ENCODE measurements around the gene PRPF19. TPM values are rescaled to one million over a fixed set of nuclear protein-coding genes. Genes with fewer than 3 reads are reported as not detected.

Gene PRPF19
- total and polyA plus RNA-seq, 9 of the 15 experiments (the other 6 are each of a cell fraction or from before 2014, with no cell fraction given): 9.4 to 212 (median 73.2) TPM

DNA sequence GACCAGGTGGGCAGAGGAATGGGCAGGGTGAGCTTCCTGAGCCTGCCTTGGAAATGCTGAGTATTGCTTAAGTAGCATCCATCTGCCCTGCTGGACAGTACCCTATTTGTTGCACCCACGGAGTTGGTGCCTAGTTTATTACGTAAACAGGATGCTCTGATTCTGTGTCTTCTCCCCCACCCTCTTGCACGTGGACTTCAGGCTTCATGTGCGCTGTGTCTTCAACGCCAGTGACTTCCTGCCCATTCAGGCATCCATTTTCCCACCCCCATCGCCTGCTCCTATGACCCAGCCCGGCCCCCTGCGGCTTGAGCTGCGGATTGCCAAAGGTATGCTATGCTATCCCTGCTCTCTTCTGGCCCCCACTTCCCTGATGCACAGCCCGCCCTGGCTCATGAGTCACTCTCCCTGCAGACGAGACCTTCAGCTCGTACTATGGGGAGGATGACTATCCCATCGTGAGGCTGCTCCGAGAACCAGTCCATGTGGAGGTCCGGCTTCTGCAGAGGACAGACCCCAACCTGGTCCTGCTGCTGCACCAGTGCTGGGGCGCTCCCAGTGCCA lies 33.3 kb downstream of the PRPF19 start (continued):
- TF ChIP-seq, protein P1, sequence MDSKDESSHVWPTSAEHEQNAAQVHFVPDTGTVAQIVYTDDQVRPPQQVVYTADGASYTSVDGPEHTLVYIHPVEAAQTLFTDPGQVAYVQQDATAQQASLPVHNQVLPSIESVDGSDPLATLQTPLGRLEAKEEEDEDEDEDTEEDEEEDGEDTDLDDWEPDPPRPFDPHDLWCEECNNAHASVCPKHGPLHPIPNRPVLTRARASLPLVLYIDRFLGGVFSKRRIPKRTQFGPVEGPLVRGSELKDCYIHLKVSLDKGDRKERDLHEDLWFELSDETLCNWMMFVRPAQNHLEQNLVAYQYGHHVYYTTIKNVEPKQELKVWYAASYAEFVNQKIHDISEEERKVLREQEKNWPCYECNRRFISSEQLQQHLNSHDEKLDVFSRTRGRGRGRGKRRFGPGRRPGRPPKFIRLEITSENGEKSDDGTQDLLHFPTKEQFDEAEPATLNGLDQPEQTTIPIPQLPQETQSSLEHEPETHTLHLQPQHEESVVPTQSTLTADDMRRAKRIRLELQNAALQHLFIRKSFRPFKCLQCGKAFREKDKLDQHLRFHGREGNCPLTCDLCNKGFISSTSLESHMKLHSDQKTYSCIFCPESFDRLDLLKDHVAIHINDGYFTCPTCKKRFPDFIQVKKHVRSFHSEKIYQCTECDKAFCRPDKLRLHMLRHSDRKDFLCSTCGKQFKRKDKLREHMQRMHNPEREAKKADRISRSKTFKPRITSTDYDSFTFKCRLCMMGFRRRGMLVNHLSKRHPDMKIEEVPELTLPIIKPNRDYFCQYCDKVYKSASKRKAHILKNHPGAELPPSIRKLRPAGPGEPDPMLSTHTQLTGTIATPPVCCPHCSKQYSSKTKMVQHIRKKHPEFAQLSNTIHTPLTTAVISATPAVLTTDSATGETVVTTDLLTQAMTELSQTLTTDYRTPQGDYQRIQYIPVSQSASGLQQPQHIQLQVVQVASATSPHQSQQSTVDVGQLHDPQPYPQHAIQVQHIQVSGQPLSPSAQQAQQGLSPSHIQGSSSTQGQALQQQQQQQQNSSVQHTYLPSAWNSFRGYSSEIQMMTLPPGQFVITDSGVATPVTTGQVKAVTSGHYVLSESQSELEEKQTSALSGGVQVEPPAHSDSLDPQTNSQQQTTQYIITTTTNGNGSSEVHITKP (IDR thresholded peaks at IDR 0.05; ENCODE audit: partially characterized antibody): peak; percentile 74
- TF ChIP-seq FOSL1 (tag; conservative IDR thresholded peaks at IDR 0.05) (0 out of 2 replicates have a peak, but pooled peaks have one; percentile 21), ZNF316 (IDR thresholded peaks at IDR 0.05) (peak; percentile 36), POLR2G (IDR thresholded peaks at IDR 0.05; ENCODE audit: low read depth, low read length) (0 out of 2 replicates have a peak, but pooled peaks have one; percentile 14)

- Histone ChIP-seq H3K27ac (ENCODE audit: extremely low read depth, low read depth, low read length) (no peak overlapping the region), H4K20me1 (replicated peaks; ENCODE audit: control insufficient read depth, insufficient read depth, low read length) (no peaks in the 10 kb centered on the region; the same call in 1 of the 2 replicates), H3K9me1 (ENCODE audit: control insufficient read depth, insufficient read depth, low read length) (peaks cover 3% of the 10 kb centered on the region), H3K4me2 (ENCODE audit: insufficient read depth, low read length) (no peak overlapping the region), H3K79me2 (ENCODE audit: control insufficient read depth, insufficient read depth, low read length) (no peaks in the 10 kb centered on the region), H3K36me3 (ENCODE audit: control insufficient read depth, insufficient read depth, low read length) (no peaks in the 10 kb centered on the region), H2AFZ (ENCODE audit: low read depth, low read length) (no peak overlapping the region), H3K4me1 (replicated peaks in 1 of 2; ENCODE audit: control insufficient read depth in 2 of 2, insufficient read depth in 2 of 2, low read length in 2 of 2) (peaks cover 6 to 25% of the 10 kb centered on the region in 2 experiments; a peak in 4 of 5 replicates), H3K9ac (ENCODE audit: insufficient read depth in 1 of 2, low read depth in 2 of 2, low read length in 2 of 2) (peak overlapping the region in 1 of 2 experiments; percentile 6; a peak in 1 of 4 replicates), H3K27me3 (ENCODE audit: control insufficient read depth in 2 of 2, insufficient read depth in 2 of 2, low read length in 2 of 2) (no peaks in the 10 kb centered on the region), H3K9me3 (replicated peaks; ENCODE audit: control insufficient read depth, insufficient read depth, low read depth, low read length) (no peaks in the 10 kb centered on the region), H3K4me3 (no peak overlapping the region)
- ChIA-PET CTCF (ENCODE audit: low intra/inter-chr PET ratio) (interaction anchor here (0.5 kb wide), 1 partner anchor 77 kb away, joined by 3 read pairs; no protein-coding TSS in a partner anchor), POLR2A (interaction anchor here (1.1 to 2.1 kb wide), 4 partner anchors 8 to 41 kb away, joined by 3 to 7 read pairs (median 6); partner anchors contain the start of gene TMEM109)
- FAIRE-seq (no peak), ATAC-seq (peak; percentile 67), DNase-seq (ENCODE audit: extremely low read depth in 1 of 4, low spot score in 3 of 4) (no peak)
- in situ Hi-C loops (cut with MboI): no loop called here
- BruUV-seq (replicated peaks): no TSS peak
- WGBS (ENCODE audit: insufficient coverage, low coverage, missing lambda C conversion rate): 57% methylated on average over 6 of the region's 6 CpGs
- intact Hi-C loops (cut with micrococcal nuclease): no loop called here
- TF ChIP-seq NR2C2 (CRISPR knock-in tag; IDR thresholded peaks at IDR 0.05): no peak
- TF ChIP-seq NR2C2 (tag; IDR thresholded peaks at IDR 0.05): 0 out of 2 replicates have a peak, but pooled peaks have one; percentile 34
- TF ChIP-seq DACH1 (IDR thresholded peaks at IDR 0.05; ENCODE audit: partially characterized antibody): peak; percentile 7
- no peak for TF ChIP-seq ZNF717 (CRISPR knock-in tag; IDR thresholded peaks at IDR 0.05)
Observed at GRCh38 chr11:60872124-60872960, 34.0 kb downstream of the PRPF19 start.
